Measurements from ENCODE around the gene ENOX1.

The ENOX1 gene

DNA sequence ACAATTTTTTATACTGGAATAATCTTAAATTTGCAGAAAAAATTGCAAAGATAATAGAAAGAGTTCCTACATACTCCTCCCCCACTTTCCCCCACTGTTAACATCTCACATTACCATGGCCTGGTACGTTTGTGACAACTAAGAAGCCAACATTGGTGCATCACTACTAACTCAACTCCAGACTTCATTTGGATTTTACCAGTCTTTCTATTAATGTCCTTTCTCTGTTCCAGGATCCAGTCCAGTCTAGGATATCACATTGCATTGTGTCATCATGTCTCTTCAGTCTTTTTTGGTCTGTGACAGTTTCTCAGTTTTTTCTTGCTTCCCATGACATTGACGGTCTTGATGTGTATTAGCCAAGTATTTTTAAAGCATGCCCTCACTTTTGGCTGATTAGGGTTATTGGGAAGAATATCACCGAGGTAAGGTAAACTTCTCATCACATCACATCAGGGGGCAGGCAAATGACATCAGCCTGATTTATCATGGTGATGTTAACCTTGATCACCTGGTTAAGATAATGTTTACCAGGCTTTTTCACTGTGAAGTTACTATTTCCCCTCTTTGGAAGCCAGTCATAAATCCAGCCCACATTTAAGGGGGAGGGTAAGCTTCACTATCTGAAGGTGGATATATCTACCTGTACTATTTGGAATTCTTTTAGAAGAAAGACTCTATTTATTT lies 322.1 kb downstream of the ENOX1 start:
- Mint-ChIP-seq H3K27ac (no peak overlapping the region), H3K4me1 (no peaks in the 10 kb centered on the region), H3K27me3 (peaks cover 2% of the 10 kb centered on the region), H3K9me3 (no peaks in the 10 kb centered on the region), H3K4me3 (no peak overlapping the region), H3K36me3 (no peaks in the 10 kb centered on the region)

- no peak overlapping the region for H3K27ac Mint-ChIP-seq
- H3K4me3 Mint-ChIP-seq = no peak overlapping the region
- no peaks in the 10 kb centered on the region for H3K36me3 Mint-ChIP-seq
- H3K9me3 Mint-ChIP-seq = no peaks in the 10 kb centered on the region
- peaks cover 2% of the 10 kb centered on the region for H3K27me3 Mint-ChIP-seq
- H3K4me1 Mint-ChIP-seq = no peaks in the 10 kb centered on the region
Measured at GRCh38 chr13:43448605-43449336, 338.0 kb downstream of the ENOX1 start.

- Mint-ChIP-seq H3K4me1 (no peaks in the 10 kb centered on the region), H3K27ac (no peak overlapping the region), H3K36me3 (no peaks in the 10 kb centered on the region), H3K9me3 (no peaks in the 10 kb centered on the region), H3K4me3 (no peak overlapping the region), H3K27me3 (peaks cover 2% of the 10 kb centered on the region)
Measured at GRCh38 chr13:43446126-43446525, 340.6 kb downstream of the ENOX1 start.

- no peaks in the 10 kb centered on the region for H3K4me1 Mint-ChIP-seq
- no peaks in the 10 kb centered on the region for H3K36me3 Mint-ChIP-seq
- H3K9me3 Mint-ChIP-seq = no peaks in the 10 kb centered on the region
- H3K27ac Mint-ChIP-seq = no peak overlapping the region
- no peak overlapping the region for H3K4me3 Mint-ChIP-seq
- peaks cover 2% of the 10 kb centered on the region for H3K27me3 Mint-ChIP-seq
Measured at GRCh38 chr13:43445668-43446067, 341.1 kb downstream of the ENOX1 start.

DNA sequence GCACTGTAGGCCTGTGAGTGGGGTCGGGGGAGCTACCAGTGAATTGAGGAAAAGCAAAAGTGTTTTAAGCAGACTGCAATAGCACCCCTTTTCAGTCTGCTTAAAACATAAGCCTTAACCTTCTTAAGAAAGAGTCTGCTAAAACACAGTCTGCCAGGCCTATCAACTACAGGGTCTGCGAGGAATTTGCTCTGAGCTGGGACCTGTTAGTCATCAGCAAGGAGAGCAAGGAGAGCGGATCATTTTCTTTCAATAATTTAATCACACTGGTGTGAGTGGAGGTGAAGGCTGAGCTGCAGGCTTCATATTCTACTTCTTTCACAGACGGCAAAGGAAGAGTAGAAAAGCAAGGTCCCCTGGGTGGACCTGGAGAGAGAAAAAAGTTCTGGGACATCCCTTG lies 342.7 kb downstream of the ENOX1 start:
- Mint-ChIP-seq H3K4me3 (no peak overlapping the region), H3K27me3 (peaks cover 2% of the 10 kb centered on the region), H3K27ac (no peak overlapping the region), H3K9me3 (no peaks in the 10 kb centered on the region), H3K4me1 (no peaks in the 10 kb centered on the region), H3K36me3 (no peaks in the 10 kb centered on the region)

GRCh38 chr13:43441899-43442499 lies 344.8 kb downstream of the ENOX1 start:
- Mint-ChIP-seq H3K27me3 (peaks cover 2% of the 10 kb centered on the region), H3K4me3 (no peak overlapping the region), H3K36me3 (no peaks in the 10 kb centered on the region), H3K4me1 (no peaks in the 10 kb centered on the region), H3K27ac (no peak overlapping the region), H3K9me3 (no peaks in the 10 kb centered on the region)

- no peak overlapping the region for H3K4me3 Mint-ChIP-seq
- H3K27ac Mint-ChIP-seq = no peak overlapping the region
- no peaks in the 10 kb centered on the region for H3K4me1 Mint-ChIP-seq
- H3K36me3 Mint-ChIP-seq = no peaks in the 10 kb centered on the region
- H3K9me3 Mint-ChIP-seq = no peaks in the 10 kb centered on the region
- peaks cover 2% of the 10 kb centered on the region for H3K27me3 Mint-ChIP-seq
Measured at GRCh38 chr13:43441464-43441863, 345.3 kb downstream of the ENOX1 start.

DNA sequence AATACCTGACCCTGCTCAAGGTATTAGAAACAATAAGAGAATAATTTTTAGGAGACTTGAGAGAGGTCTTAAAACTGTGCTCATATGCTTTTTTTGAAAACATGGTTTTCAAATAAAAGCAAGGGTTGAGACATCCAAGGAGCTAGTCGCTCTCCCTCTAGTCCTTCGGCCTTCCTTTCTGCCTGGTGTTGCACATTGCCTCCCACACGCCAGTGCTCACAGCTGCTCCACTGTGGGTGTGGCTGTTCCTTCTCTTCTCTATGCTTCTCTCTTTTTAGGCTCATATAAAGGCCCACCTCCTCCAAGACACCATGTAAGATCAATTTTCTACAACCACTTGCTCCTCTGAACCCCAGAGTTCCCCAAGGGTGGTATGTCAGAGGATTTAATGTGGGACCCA lies 352.6 kb downstream of the ENOX1 start:
- Mint-ChIP-seq H3K4me1 (no peaks in the 10 kb centered on the region), H3K27ac (no peak overlapping the region), H3K4me3 (no peak overlapping the region), H3K27me3 (peaks cover 2% of the 10 kb centered on the region), H3K36me3 (no peaks in the 10 kb centered on the region), H3K9me3 (no peaks in the 10 kb centered on the region)

- Mint-ChIP-seq H3K27ac (no peak overlapping the region), H3K4me1 (no peaks in the 10 kb centered on the region), H3K4me3 (no peak overlapping the region), H3K27me3 (peaks cover 2% of the 10 kb centered on the region), H3K36me3 (no peaks in the 10 kb centered on the region), H3K9me3 (no peaks in the 10 kb centered on the region)
Measured at GRCh38 chr13:43433691-43434141, 353.1 kb downstream of the ENOX1 start.

DNA sequence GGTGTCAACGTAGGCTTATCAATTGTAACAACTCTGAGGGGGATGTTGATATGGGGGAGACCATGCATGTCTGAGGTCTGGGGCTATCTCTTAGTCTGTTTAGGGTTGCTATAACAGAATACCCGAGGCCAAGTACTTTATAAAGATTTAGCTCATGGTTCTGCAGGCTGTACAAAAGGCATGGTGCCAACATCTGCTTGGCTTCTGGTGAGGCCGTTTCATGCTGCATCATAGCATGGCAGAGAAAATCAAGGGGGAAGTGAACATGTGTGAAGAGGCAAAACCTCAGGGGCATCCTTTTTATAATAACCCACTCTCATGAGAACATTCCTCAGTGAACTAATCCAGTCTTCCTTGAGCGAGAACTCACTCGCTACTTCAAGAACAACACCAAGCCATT lies 353.8 kb downstream of the ENOX1 start:
- no peaks in the 10 kb centered on the region for H3K9me3 Mint-ChIP-seq
- no peak overlapping the region for H3K27ac Mint-ChIP-seq
- no peaks in the 10 kb centered on the region for H3K4me1 Mint-ChIP-seq
- no peak overlapping the region for H3K4me3 Mint-ChIP-seq
- H3K27me3 Mint-ChIP-seq = peaks cover 2% of the 10 kb centered on the region
- no peaks in the 10 kb centered on the region for H3K36me3 Mint-ChIP-seq

- peaks cover 2% of the 10 kb centered on the region for H3K27me3 Mint-ChIP-seq
- no peaks in the 10 kb centered on the region for H3K4me1 Mint-ChIP-seq
- H3K36me3 Mint-ChIP-seq = no peaks in the 10 kb centered on the region
- H3K4me3 Mint-ChIP-seq = no peak overlapping the region
- H3K27ac Mint-ChIP-seq = no peak overlapping the region
- H3K9me3 Mint-ChIP-seq = no peaks in the 10 kb centered on the region
Measured at GRCh38 chr13:43431841-43432240, 354.9 kb downstream of the ENOX1 start.

GRCh38 chr13:43431290-43431716 lies 355.5 kb downstream of the ENOX1 start:
- Mint-ChIP-seq H3K27me3 (peaks cover 2% of the 10 kb centered on the region), H3K36me3 (no peaks in the 10 kb centered on the region), H3K27ac (no peak overlapping the region), H3K4me3 (no peak overlapping the region), H3K4me1 (no peaks in the 10 kb centered on the region), H3K9me3 (no peaks in the 10 kb centered on the region)

DNA sequence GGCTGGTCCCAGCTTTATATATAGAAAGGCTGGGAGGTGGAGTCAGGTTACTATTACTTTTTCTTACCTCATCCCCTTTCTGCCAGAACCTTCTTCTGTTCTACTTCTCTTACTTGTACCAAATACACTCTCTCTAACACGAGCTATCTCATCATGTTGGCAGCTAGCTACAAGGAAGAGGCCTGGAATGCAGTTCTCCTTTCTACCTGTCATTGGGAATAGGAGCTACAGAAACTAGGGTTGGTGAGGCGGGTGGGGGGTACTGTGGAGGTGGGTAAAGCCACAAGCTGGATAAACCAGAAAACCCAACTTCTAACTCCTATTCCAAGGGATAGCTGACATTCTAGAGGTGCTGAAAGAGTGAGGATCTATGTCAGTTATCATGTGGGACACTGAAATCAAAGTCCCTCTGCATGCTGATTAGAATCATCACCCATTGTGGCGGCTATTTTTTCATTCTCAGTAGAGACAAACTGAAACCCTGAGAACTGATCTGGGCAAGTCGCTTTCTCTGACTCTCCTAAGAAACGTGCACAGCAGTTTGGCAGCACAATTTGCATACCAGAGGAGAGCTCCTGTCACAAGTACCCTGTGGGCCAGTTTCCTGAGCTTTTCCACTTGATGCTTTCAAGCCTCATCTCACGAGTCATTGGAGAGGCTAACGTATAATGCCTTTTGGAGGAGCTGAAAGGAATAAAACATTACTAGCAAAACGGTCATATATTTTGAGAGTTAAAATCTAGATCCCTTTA lies 358.1 kb downstream of the ENOX1 start:
- H3K36me3 Mint-ChIP-seq = no peaks in the 10 kb centered on the region
- H3K27ac Mint-ChIP-seq = no peak overlapping the region
- no peaks in the 10 kb centered on the region for H3K9me3 Mint-ChIP-seq
- H3K4me3 Mint-ChIP-seq = no peak overlapping the region
- no peaks in the 10 kb centered on the region for H3K4me1 Mint-ChIP-seq
- H3K27me3 Mint-ChIP-seq = peaks cover 2% of the 10 kb centered on the region

GRCh38 chr13:43426355-43426754 lies 360.4 kb downstream of the ENOX1 start:
- Mint-ChIP-seq H3K27ac (no peak overlapping the region), H3K4me3 (no peak overlapping the region), H3K36me3 (no peaks in the 10 kb centered on the region), H3K9me3 (no peaks in the 10 kb centered on the region), H3K27me3 (no peaks in the 10 kb centered on the region), H3K4me1 (no peaks in the 10 kb centered on the region)

DNA sequence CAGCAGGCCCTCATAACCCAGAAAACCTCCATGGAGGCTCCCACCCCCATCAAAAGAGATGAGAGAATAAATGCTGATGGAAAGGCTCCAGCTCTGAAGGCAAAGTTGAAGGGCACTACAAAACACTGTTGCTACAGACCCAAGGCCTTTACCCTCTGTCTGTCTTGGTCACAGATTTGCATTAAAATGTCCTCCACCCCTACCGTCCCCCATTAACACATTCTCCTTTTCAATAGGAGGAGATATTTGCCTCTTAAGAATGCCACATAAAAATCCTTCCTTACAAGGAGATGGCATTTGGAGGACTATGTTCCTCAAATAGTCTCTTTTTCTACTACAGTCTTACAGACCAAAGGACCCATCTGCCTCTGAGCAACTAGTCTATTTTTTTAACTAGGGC lies 361.5 kb downstream of the ENOX1 start:
- Mint-ChIP-seq H3K27me3 (no peaks in the 10 kb centered on the region), H3K4me3 (no peak overlapping the region), H3K27ac (no peak overlapping the region), H3K4me1 (no peaks in the 10 kb centered on the region), H3K9me3 (no peaks in the 10 kb centered on the region), H3K36me3 (no peaks in the 10 kb centered on the region)

GRCh38 chr13:43424412-43424811 lies 362.4 kb downstream of the ENOX1 start:
- H3K4me1 Mint-ChIP-seq = no peaks in the 10 kb centered on the region
- no peaks in the 10 kb centered on the region for H3K9me3 Mint-ChIP-seq
- no peaks in the 10 kb centered on the region for H3K36me3 Mint-ChIP-seq
- no peak overlapping the region for H3K27ac Mint-ChIP-seq
- H3K27me3 Mint-ChIP-seq = no peaks in the 10 kb centered on the region
- no peak overlapping the region for H3K4me3 Mint-ChIP-seq

Measured in activated naive CD4-positive, alpha-beta T cell treated with anti-CD3 and anti-CD28 coated beads, Interleukin-2, amount 50 U/mL, for 24 hours (primary cell).